Measurements from ENCODE around the gene FBXO24. TPM values are rescaled to one million over a fixed set of nuclear protein-coding genes. Genes with fewer than 3 reads are reported as not detected.

The FBXO24 gene
- total and polyA plus RNA-seq, 10 of the 15 experiments (the other 5 are each of a cell fraction or from before 2014, with no cell fraction given) = 0.11 to 0.96 (median 0.27) TPM; not detected in 4

- POLR2A ChIA-PET = interaction anchor here (0.6 to 7.1 kb wide), 10 partner anchors 8 to 412 kb away, joined by 3 to 47 read pairs (median 4); partner anchors contain the start of genes AGFG2, FBXO24, LRCH4 and ZCWPW1
- intact Hi-C loops (cut with micrococcal nuclease; ENCODE audit: unreplicated experiment) = loop anchor here (5.0 to 10.0 kb wide), 2 partner anchors 70 to 182 kb away; partner anchors contain the start of gene TSC22D4
- FAIRE-seq (no peak), ATAC-seq (0 out of 3 replicates have a peak, but pooled peaks have one; percentile 1), DNase-seq (ENCODE audit: low read depth, low spot score) (no peak)
- peaks cover 60% of the 10 kb centered on the region for H3K79me2 ChIP-seq (ENCODE audit: control insufficient read depth, insufficient read depth, low read length)
- peaks cover 0 to 16% of the 10 kb centered on the region in 2 experiments; a peak in 3 of 4 replicates for H3K36me3 ChIP-seq (ENCODE audit: control insufficient read depth in 2 of 2, insufficient read depth in 2 of 2, low read length in 1 of 2)
- CTCF ChIA-PET = interaction anchor here (0.6 to 7.9 kb wide), 9 partner anchors 13 to 158 kb away, joined by 3 to 101 read pairs (median 7); partner anchors contain the start of gene POP7
- SMC1A ChIA-PET (ENCODE audit: uncharacterized antibody, unreplicated experiment) = interaction anchor here (0.7 to 10.6 kb wide), 8 partner anchors 8 to 72 kb away, joined by 3 to 127 read pairs (median 6); partner anchors contain the start of gene AGFG2
- TF ChIP-seq TCF7 (IDR thresholded peaks at IDR 0.05; ENCODE audit: borderline replicate concordance) = 0 out of 2 replicates have a peak, but pooled peaks have one; percentile 10
- TF ChIP-seq HDGF (IDR thresholded peaks at IDR 0.05) = 0 out of 2 replicates have a peak, but pooled peaks have one; percentile 21
- TF ChIP-seq CHD2 (IDR thresholded peaks at IDR 0.05; ENCODE audit: borderline replicate concordance, low read depth, low read length) = 0 out of 2 replicates have a peak, but pooled peaks have one; percentile 30
- no peak for TF ChIP-seq POLR2AphosphoS2 (IDR thresholded peaks at IDR 0.05; ENCODE audit: low read depth, low read length)
- TF ChIP-seq POLR2AphosphoS5 (IDR thresholded peaks at IDR 0.05; ENCODE audit: low read length) = no peak
- peak in 1 of 2 experiments; percentile 77; a peak in 2 of 3 replicates for TF ChIP-seq EGR1 (IDR thresholded peaks at IDR 0.05; ENCODE audit: borderline replicate concordance in 1 of 2, low read depth in 2 of 2, low read length in 2 of 2)
- TF ChIP-seq NBN (IDR thresholded peaks at IDR 0.05) = 0 out of 2 replicates have a peak, but pooled peaks have one; percentile 6
- no peak for TF ChIP-seq E4F1 (IDR thresholded peaks at IDR 0.05; ENCODE audit: borderline replicate concordance, partially characterized antibody)
- H3K9ac ChIP-seq (ENCODE audit: control insufficient read depth, insufficient read depth, low read length) = peak overlapping the region; percentile 52
- RAD21 ChIA-PET (ENCODE audit: unreplicated experiment) = interaction anchor here (1.0 to 11.5 kb wide), 7 partner anchors 13 to 68 kb away, joined by 3 to 90 read pairs (median 4); partner anchors contain the start of gene TSC22D4
- peaks cover 68% of the 10 kb centered on the region for H3K4me1 ChIP-seq (ENCODE audit: control insufficient read depth, insufficient read depth, low read length)
- H3K27me3 ChIP-seq (replicated peaks in 1 of 2; ENCODE audit: control insufficient read depth in 2 of 2, insufficient read depth in 2 of 2, low read length in 1 of 2) = no peaks in the 10 kb centered on the region
- in situ Hi-C loops (cut with MboI) = no loop called here
- no peak overlapping the region for H2AFZ ChIP-seq (ENCODE audit: control insufficient read depth, low read depth, low read length)
- H3K4me3 ChIP-seq = peak overlapping the region; percentile 56
- H4K20me1 ChIP-seq (ENCODE audit: control insufficient read depth, insufficient read depth) = no peaks in the 10 kb centered on the region
- WGBS (ENCODE audit: insufficient coverage, insufficient replicate concordance, low lambda C conversion rate, missing lambda C conversion rate) = 10% methylated on average over 9 of the region's 9 CpGs
- peak overlapping the region; percentile 88 for H3K4me2 ChIP-seq (ENCODE audit: control insufficient read depth, insufficient read depth)
- H3K9me3 ChIP-seq (replicated peaks; ENCODE audit: control insufficient read depth, insufficient read depth, low read length) = no peaks in the 10 kb centered on the region
- H3K27ac ChIP-seq (ENCODE audit: control insufficient read depth, insufficient read depth) = peak overlapping the region; percentile 99
- BruUV-seq (replicated peaks) = no TSS peak
Observed at GRCh38 chr7:100546926-100547800, 39.0 kb upstream of the FBXO24 start.

Measured in GM12878 (cell line).